ENCODE results near the gene COQ9.

Gene COQ9

GRCh38 chr16:57483725-57484514 is 36.6 kb downstream of the COQ9 start:
- TF ChIP-seq POLR2AphosphoS5 (IDR thresholded peaks at IDR 0.05; ENCODE audit: low read depth) (no peak), CTCF (IDR thresholded peaks at IDR 0.05; ENCODE audit: insufficient read depth, low read length) (no peak), SPI1 (IDR thresholded peaks at IDR 0.05; ENCODE audit: borderline replicate concordance, low read depth) (no peak), GABPA (IDR thresholded peaks at IDR 0.05; ENCODE audit: low read depth) (no peak)
- TF ChIP-seq, protein P1, sequence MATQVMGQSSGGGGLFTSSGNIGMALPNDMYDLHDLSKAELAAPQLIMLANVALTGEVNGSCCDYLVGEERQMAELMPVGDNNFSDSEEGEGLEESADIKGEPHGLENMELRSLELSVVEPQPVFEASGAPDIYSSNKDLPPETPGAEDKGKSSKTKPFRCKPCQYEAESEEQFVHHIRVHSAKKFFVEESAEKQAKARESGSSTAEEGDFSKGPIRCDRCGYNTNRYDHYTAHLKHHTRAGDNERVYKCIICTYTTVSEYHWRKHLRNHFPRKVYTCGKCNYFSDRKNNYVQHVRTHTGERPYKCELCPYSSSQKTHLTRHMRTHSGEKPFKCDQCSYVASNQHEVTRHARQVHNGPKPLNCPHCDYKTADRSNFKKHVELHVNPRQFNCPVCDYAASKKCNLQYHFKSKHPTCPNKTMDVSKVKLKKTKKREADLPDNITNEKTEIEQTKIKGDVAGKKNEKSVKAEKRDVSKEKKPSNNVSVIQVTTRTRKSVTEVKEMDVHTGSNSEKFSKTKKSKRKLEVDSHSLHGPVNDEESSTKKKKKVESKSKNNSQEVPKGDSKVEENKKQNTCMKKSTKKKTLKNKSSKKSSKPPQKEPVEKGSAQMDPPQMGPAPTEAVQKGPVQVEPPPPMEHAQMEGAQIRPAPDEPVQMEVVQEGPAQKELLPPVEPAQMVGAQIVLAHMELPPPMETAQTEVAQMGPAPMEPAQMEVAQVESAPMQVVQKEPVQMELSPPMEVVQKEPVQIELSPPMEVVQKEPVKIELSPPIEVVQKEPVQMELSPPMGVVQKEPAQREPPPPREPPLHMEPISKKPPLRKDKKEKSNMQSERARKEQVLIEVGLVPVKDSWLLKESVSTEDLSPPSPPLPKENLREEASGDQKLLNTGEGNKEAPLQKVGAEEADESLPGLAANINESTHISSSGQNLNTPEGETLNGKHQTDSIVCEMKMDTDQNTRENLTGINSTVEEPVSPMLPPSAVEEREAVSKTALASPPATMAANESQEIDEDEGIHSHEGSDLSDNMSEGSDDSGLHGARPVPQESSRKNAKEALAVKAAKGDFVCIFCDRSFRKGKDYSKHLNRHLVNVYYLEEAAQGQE (IDR thresholded peaks at IDR 0.05; ENCODE audit: insufficient replicate concordance, low read depth) = no peak
- no peak for DNase-seq (ENCODE audit: low read depth in 1 of 2, low spot score in 1 of 2)
- Histone ChIP-seq H3K4me3 (replicated peaks; ENCODE audit: insufficient read depth, low read length) (no peak overlapping the region), H3K27ac (replicated peaks) (no peak overlapping the region), H3K27me3 (ENCODE audit: insufficient read depth, poor library complexity, severe bottlenecking) (peaks cover 8% of the 10 kb centered on the region)

DNA sequence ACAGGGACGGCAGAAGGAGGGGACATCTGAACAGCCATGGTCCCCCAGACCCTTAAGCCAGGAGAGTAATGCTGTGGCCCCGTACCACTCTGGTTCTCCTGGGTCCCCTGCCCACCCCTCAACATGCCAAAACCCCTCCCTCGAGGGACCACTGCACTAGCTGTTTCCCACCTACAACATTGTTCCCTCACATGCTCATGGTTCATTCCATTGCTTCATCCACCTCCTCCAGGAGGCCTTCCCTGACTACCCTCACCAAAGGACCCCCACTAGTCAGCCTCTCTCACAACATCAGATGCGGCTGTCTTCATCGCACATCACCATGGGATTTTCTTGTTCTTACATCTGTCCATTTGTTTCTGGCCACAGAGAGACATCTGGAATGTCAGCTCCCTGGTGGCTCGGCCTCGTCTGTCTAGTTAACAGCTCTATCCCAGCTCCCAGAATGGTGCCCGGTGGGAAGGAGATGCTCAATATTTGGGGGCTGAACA is 37.3 kb downstream of the COQ9 start:
- TF ChIP-seq SPI1 (IDR thresholded peaks at IDR 0.05; ENCODE audit: borderline replicate concordance, low read depth) = no peak
- no peak for TF ChIP-seq CTCF (IDR thresholded peaks at IDR 0.05; ENCODE audit: insufficient read depth, low read length)
- TF ChIP-seq GABPA (IDR thresholded peaks at IDR 0.05; ENCODE audit: low read depth) = no peak
- TF ChIP-seq POLR2AphosphoS5 (IDR thresholded peaks at IDR 0.05; ENCODE audit: low read depth) = no peak
- TF ChIP-seq, protein P1 (IDR thresholded peaks at IDR 0.05; ENCODE audit: insufficient replicate concordance, low read depth) = no peak
- no peak overlapping the region for H3K4me3 ChIP-seq (replicated peaks; ENCODE audit: insufficient read depth, low read length)

DNA sequence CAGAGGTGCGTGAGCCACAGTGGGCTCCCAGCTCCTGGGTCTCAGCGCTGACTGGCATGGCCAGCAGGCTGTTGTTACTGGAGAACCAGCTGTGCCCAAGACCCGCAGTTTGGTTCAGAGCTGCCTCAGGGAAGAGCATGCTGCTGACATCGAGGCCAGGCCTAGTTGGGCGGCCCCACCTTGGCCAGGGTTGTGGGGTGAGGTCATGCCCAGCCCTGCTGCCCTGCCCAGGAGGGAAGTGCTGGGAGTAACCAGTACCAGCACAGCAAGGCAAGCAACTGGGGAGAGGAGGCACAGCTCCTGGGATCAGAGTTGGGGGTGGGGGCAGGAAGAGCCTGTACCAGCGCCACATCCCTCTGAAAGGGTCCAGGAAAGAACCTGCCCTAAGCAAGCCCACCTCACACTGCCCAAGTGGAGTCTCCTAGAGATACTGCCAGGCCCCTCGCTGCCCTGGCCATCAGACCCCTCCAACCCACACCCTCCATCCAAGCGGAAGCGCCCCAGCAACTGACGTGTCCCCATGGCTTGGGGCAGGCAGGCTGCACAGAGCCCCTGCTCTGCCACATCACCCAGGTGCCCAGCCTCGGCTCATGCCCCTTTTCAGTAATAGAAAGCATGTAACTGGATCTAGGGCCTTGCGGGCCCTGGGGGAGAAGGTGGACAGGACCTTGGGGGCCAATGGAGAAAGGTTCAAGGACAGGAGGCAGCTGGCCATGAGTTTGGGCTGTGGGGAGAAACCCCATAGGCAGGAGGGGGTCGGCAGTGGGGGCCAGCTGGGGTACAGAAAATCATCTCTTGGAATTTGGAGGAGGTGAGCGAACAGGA is 38.0 kb downstream of the COQ9 start:
- no peak overlapping the region for H3K27ac ChIP-seq (replicated peaks)
- DNase-seq (ENCODE audit: low read depth in 1 of 2, low spot score in 1 of 2) = no peak
- H3K4me3 ChIP-seq (replicated peaks; ENCODE audit: insufficient read depth, low read length) = no peak overlapping the region
- TF ChIP-seq CTCF (IDR thresholded peaks at IDR 0.05; ENCODE audit: insufficient read depth, low read length) = no peak
- TF ChIP-seq POLR2AphosphoS5 (IDR thresholded peaks at IDR 0.05; ENCODE audit: low read depth) = no peak
- TF ChIP-seq SPI1 (IDR thresholded peaks at IDR 0.05; ENCODE audit: borderline replicate concordance, low read depth) = no peak
- H3K27me3 ChIP-seq (ENCODE audit: insufficient read depth, poor library complexity, severe bottlenecking) = no peaks in the 10 kb centered on the region

More for the DNA sequence above, 37.3 kb downstream of the COQ9 start:
- Histone ChIP-seq H3K27ac (replicated peaks) (no peak overlapping the region), H3K27me3 (ENCODE audit: insufficient read depth, poor library complexity, severe bottlenecking) (peaks cover 5% of the 10 kb centered on the region)
- no peak for DNase-seq (ENCODE audit: low read depth in 1 of 2, low spot score in 1 of 2)

Measured in HL-60 (cell line).